K562 (cell line): ENCODE data around the gene SYCP2. TPM values are rescaled to one million over a fixed set of nuclear protein-coding genes. Genes with fewer than 3 reads are reported as not detected.

Experiments used
- BRD4 ChIP-seq: fragments of 200-600 bp; sonication (generic); IDR thresholded peaks from 2 replicates; pipeline ENCODE4 v1.6.1; 2017; ENCODE audit warnings: inconsistent platforms
- GATAD2A ChIP-seq: fragments of 450-650 bp; IDR thresholded peaks from 2 replicates; pipeline ENCODE4 v1.6.1; 2017
- KDM1A ChIP-seq, 2 experiments: fragments of 450-650 bp; IDR thresholded peaks; 2 replicates each; pipeline ENCODE4 v1.6.1; 2016; ENCODE audit warnings: mild to moderate bottlenecking in 2 of 2
- KDM4B ChIP-seq, 2 experiments: fragments of 450-650 bp in 1 of 2; sonication (generic) in 1 of 2; IDR thresholded peaks; 2 replicates each; pipeline ENCODE4 v1.6.1; 2016 to 2017; ENCODE audit warnings: borderline replicate concordance in 2 of 2, antibody characterized with exemption in 1 of 2, low read depth in 1 of 2, mild to moderate bottlenecking in 1 of 2
- POLR2G ChIP-seq: fragments of 200-400 bp; formaldehyde crosslinking; IDR thresholded peaks from 2 replicates; pipeline ENCODE4 v1.6.1; 2017; ENCODE audit warnings: low read depth, mild to moderate bottlenecking, antibody characterized with exemption, low read length, moderate library complexity
- ZFX ChIP-seq: sonication (generic); formaldehyde crosslinking; IDR thresholded peaks from 2 replicates; pipeline ENCODE4 v1.8.0; 2022; ENCODE audit warnings: mild to moderate bottlenecking, missing genetic modification reagents, moderate library complexity
- ZNF586 ChIP-seq: fragments of 450-650 bp; formaldehyde crosslinking; conservative IDR thresholded peaks from 2 replicates; pipeline ENCODE4 v1.4.0; 2020; ENCODE audit warnings: mild to moderate bottlenecking, moderate library complexity
- polyA plus RNA-seq, 8 experiments: library from polyadenylated mRNA; depleted of rRNA in 4 of 8; stranded (reverse) in 5 of 8; unstranded in 3 of 8; fragments of >200 nt; fragmentation: Nextera tagmentation in 2 of 8; fragmentation: Illumina TruSeq in 1 of 8; extraction: Ambion mirVana in 2 of 8; extraction: Trizol in 1 of 8; gene quantifications; 2 replicates each; pipeline versions ENCODE4 v1.2.1 to v1.2.3, GENCODE V29; 2011 to 2014; ENCODE audit warnings: inconsistent platforms in 1 of 8, missing spikeins in 1 of 8
- total RNA-seq, 7 experiments: library from RNA; depleted of rRNA in 6 of 7; stranded (reverse); fragments of >200 nt in 6 of 7; fragmentation: Illumina TruSeq in 2 of 7; extraction: Trizol in 2 of 7; gene quantifications; 2 replicates each; pipeline versions ENCODE4 v1.2.1 to v1.2.3, GENCODE V29; 2011 to 2021; ENCODE audit warnings: low replicate concordance in 1 of 7
- TF ChIP-seq, protein P1 (sequence below), 3 experiments: fragments of 200-800 bp in 1 of 3; fragments of 250-450 bp in 1 of 3; fragments of 450-650 bp in 1 of 3; sonication (Bioruptor Pico) in 1 of 3; sonication (Bioruptor generic) in 1 of 3; formaldehyde crosslinking in 1 of 3; IDR thresholded peaks; 2 replicates each; pipeline versions ENCODE4 v1.6.1 to v1.8.0; 2016 to 2022; ENCODE audit warnings: mild to moderate bottlenecking in 2 of 3, missing genetic modification characterization in 2 of 3, missing compliant biosample characterization in 1 of 3, moderate library complexity in 1 of 3
- TF ChIP-seq, protein P2 (sequence below), 2 experiments: fragments of 200-800 bp in 1 of 2; sonication (Bioruptor generic) in 1 of 2; sonication (generic) in 1 of 2; formaldehyde crosslinking in 1 of 2; IDR thresholded peaks in 1 of 2; conservative IDR thresholded peaks in 1 of 2; 2 replicates each; pipeline versions ENCODE4 v1.5.0 to v1.6.1; 2016 to 2020; ENCODE audit warnings: missing compliant biosample characterization in 1 of 2, missing genetic modification characterization in 1 of 2, missing genetic modification reagents in 1 of 2
- TF ChIP-seq, protein P3 (sequence below), 2 experiments: fragments of 450-650 bp; conservative IDR thresholded peaks; 2 replicates each; pipeline ENCODE4 v1.6.1; 2017; ENCODE audit warnings: mild to moderate bottlenecking in 2 of 2, moderate library complexity in 2 of 2
- TF ChIP-seq, protein P4 (sequence below): fragments of 450-650 bp; formaldehyde crosslinking; conservative IDR thresholded peaks from 2 replicates; pipeline ENCODE4 v1.4.0; 2022; ENCODE audit warnings: mild to moderate bottlenecking, missing genetic modification characterization
- TF ChIP-seq, protein P5 (sequence below), 3 experiments: IDR thresholded peaks in 2 of 3; conservative IDR thresholded peaks in 1 of 3; 2 replicates each; pipeline ENCODE4 v1.5.1; 2011 to 2012; ENCODE audit warnings: low read length in 3 of 3, mild to moderate bottlenecking in 3 of 3, control low read depth in 2 of 3, improper control_type of control experiment in 1 of 3, inconsistent platforms in 1 of 3, low read depth in 1 of 3, mixed read lengths in 1 of 3, moderate library complexity in 1 of 3; ENCODE audit not compliant: insufficient read depth in 2 of 3

SYCP2 gene
- total and polyA plus RNA-seq, 9 of the 15 experiments (the other 6 are each of a cell fraction or from before 2014, with no cell fraction given) = 0.24 to 1.6 (median 0.67) TPM

DNA sequence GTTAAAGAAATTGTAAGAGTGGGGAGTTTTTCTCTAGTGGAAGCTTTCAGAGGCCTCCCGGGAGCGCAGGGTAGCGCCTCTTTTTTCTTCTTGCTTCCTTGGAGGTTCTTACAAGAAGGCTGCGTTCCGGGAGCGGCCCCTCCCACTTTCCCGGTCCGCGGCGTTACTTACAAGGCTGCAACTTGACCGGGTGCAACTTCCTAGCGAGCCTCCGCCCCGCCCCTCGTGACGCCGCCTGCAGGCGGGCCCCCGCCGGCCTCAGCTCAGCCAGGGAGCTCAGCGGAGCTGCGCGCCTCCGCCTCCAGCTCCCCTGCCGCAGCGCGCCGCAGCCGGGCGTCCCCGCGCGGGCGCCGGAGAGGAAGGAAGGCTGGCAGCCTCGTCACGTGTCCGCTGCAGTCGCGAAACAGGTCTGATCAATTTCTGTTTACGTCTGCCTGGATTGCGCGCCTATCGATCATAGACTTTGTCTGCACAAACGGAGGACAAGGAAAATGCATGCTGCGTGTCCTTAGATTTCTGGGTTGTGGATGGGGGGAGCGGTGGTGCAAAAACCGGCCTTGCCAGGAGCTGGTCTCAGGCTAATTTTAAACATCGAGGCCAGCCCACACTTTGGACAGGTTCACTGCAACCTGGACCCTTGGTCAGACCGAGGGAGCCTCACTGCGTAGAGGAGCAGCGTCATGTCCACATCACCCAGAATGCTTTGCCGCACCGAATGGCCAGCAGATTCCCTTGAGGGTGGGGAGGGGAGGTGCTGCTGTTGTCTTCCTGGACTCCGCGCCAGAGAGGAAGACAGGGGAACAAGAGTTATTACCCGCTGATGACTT is 6.9 kb upstream of the SYCP2 start, which contains the start of the genes FAM217B and PPP1R3D (continued):
- TF ChIP-seq, protein P1, sequence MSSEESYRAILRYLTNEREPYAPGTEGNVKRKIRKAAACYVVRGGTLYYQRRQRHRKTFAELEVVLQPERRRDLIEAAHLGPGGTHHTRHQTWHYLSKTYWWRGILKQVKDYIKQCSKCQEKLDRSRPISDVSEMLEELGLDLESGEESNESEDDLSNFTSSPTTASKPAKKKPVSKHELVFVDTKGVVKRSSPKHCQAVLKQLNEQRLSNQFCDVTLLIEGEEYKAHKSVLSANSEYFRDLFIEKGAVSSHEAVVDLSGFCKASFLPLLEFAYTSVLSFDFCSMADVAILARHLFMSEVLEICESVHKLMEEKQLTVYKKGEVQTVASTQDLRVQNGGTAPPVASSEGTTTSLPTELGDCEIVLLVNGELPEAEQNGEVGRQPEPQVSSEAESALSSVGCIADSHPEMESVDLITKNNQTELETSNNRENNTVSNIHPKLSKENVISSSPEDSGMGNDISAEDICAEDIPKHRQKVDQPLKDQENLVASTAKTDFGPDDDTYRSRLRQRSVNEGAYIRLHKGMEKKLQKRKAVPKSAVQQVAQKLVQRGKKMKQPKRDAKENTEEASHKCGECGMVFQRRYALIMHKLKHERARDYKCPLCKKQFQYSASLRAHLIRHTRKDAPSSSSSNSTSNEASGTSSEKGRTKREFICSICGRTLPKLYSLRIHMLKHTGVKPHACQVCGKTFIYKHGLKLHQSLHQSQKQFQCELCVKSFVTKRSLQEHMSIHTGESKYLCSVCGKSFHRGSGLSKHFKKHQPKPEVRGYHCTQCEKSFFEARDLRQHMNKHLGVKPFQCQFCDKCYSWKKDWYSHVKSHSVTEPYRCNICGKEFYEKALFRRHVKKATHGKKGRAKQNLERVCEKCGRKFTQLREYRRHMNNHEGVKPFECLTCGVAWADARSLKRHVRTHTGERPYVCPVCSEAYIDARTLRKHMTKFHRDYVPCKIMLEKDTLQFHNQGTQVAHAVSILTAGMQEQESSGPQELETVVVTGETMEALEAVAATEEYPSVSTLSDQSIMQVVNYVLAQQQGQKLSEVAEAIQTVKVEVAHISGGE (CRISPR knock-in tag; IDR thresholded peaks at IDR 0.05) = peak in 1 of 3 experiments; percentile 78; a peak in 3 of 6 replicates
- TF ChIP-seq, protein P2, sequence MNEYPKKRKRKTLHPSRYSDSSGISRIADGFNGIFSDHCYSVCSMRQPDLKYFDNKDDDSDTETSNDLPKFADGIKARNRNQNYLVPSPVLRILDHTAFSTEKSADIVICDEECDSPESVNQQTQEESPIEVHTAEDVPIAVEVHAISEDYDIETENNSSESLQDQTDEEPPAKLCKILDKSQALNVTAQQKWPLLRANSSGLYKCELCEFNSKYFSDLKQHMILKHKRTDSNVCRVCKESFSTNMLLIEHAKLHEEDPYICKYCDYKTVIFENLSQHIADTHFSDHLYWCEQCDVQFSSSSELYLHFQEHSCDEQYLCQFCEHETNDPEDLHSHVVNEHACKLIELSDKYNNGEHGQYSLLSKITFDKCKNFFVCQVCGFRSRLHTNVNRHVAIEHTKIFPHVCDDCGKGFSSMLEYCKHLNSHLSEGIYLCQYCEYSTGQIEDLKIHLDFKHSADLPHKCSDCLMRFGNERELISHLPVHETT (CRISPR knock-in tag; conservative IDR thresholded peaks at IDR 0.05 in 1 of 2, IDR thresholded peaks at IDR 0.05 in 1 of 2) = peak in 1 of 2 experiments; percentile 49; a peak in 1 of 4 replicates
- TF ChIP-seq BRD4 (0 out of 2 replicates have a peak, but pooled peaks have one; percentile 26), KDM1A (IDR thresholded peaks at IDR 0.05) (no peak), ZFX (peak; percentile 71), GATAD2A (no peak), ZNF586 (no peak), POLR2G (peak; percentile 96), KDM4B (IDR thresholded peaks at IDR 0.05; ENCODE audit: borderline replicate concordance in 2 of 2, low read depth in 1 of 2) (no peak)
- TF ChIP-seq, protein P3, sequence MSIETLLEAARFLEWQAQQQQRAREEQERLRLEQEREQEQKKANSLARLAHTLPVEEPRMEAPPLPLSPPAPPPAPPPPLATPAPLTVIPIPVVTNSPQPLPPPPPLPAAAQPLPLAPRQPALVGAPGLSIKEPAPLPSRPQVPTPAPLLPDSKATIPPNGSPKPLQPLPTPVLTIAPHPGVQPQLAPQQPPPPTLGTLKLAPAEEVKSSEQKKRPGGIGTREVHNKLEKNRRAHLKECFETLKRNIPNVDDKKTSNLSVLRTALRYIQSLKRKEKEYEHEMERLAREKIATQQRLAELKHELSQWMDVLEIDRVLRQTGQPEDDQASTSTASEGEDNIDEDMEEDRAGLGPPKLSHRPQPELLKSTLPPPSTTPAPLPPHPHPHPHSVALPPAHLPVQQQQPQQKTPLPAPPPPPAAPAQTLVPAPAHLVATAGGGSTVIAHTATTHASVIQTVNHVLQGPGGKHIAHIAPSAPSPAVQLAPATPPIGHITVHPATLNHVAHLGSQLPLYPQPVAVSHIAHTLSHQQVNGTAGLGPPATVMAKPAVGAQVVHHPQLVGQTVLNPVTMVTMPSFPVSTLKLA (conservative IDR thresholded peaks at IDR 0.05) = peak; percentile 58 to 79; a peak in 3 of 4 replicates
- TF ChIP-seq, protein P4, sequence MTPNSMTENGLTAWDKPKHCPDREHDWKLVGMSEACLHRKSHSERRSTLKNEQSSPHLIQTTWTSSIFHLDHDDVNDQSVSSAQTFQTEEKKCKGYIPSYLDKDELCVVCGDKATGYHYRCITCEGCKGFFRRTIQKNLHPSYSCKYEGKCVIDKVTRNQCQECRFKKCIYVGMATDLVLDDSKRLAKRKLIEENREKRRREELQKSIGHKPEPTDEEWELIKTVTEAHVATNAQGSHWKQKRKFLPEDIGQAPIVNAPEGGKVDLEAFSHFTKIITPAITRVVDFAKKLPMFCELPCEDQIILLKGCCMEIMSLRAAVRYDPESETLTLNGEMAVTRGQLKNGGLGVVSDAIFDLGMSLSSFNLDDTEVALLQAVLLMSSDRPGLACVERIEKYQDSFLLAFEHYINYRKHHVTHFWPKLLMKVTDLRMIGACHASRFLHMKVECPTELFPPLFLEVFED (CRISPR knock-in tag) = no peak
- TF ChIP-seq, protein P5, sequence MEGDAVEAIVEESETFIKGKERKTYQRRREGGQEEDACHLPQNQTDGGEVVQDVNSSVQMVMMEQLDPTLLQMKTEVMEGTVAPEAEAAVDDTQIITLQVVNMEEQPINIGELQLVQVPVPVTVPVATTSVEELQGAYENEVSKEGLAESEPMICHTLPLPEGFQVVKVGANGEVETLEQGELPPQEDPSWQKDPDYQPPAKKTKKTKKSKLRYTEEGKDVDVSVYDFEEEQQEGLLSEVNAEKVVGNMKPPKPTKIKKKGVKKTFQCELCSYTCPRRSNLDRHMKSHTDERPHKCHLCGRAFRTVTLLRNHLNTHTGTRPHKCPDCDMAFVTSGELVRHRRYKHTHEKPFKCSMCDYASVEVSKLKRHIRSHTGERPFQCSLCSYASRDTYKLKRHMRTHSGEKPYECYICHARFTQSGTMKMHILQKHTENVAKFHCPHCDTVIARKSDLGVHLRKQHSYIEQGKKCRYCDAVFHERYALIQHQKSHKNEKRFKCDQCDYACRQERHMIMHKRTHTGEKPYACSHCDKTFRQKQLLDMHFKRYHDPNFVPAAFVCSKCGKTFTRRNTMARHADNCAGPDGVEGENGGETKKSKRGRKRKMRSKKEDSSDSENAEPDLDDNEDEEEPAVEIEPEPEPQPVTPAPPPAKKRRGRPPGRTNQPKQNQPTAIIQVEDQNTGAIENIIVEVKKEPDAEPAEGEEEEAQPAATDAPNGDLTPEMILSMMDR (IDR thresholded peaks at IDR 0.05 in 2 of 3, conservative IDR thresholded peaks at IDR 0.05 in 1 of 3; ENCODE audit: insufficient read depth in 2 of 3, low read depth in 1 of 3, low read length in 3 of 3) = peak; percentile 18 to 28 (median 21); a peak in 2 of 6 replicates
